DMS53 treated with DMSO at 0.1 percent for 48 hours (cell line): Measurements from ENCODE around the gene PACRG.
A peak's percentile ranks its signal among the peaks of the same experiment; 100 is the strongest.

ENCODE experiments used
- DNase-seq: peaks from one replicate; lab custom pipeline; 2025; ENCODE audit not compliant: unreplicated experiment; lab: John Stamatoyannopoulos, UW

Gene PACRG

DNA sequence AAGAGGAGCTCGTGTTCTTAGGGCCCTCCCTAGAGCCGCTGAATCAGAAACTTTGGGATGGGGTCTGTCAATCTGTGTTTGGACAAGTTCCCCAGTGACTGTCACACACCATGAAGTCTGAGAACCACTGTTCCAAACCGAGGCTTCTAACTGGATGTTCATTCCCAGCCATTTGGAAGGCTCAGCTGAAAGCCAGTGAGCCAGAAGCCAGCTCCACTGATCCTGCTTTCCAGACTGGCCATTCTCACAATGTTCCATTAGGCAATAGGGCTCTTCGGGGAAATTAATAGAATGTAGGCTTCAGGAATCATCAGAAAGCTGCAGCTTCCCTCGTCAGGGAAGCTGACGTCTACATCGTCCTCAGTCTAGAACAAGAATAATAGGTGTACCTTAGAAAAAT is 595.9 kb downstream of the PACRG start:
- no peak for DNase-seq

DNA sequence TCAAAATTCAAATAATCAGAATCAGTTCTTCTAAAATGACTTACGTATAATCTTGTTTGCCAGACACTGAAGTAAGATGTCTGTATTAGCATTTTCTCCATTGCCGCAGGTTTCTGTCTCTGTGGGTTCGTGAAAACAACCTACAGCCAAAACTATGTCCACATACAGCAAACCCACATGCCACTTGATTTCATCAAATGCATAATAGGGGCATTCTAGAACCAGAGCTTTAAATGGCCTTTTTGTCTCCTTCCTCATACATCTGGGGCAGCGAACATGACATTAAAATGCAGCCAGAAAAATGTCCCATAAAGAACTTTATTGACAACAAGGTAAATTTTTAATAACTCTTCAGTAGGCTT is 596.5 kb downstream of the PACRG start:
- DNase-seq: no peak

DNA sequence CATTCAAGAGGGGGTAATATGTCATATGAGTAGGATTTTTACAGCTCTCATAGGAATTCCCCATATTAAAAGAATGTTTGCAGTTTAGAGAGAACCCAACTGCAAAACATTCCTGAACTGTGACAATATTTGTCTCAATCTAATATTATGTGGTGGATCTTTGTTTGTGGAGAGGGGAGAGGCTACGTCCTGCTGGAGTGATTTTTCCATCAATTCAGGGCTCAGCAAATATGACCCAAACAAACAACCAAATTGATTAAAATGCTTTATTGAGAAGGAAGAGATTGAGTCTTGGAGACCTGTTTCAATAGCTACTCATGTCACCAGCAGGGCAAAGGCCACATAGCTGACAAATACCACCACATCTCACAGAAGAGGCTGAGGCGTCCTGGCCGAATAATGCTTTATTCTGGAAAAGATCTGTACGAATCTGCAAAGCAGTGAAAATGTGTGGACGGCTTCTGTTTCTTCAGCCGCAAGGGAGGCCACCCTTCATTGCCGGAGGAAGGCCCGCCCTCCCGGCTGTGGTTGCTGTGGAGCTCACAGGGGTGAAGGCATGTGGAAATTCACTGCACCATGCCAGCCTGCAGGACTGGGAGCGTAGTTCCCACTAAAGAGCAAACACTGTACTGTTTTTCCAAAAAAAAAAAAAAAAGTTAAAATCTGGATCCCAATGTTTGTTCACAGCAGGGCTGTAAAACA is 597.1 kb downstream of the PACRG start:
- DNase-seq: no peak

DNA sequence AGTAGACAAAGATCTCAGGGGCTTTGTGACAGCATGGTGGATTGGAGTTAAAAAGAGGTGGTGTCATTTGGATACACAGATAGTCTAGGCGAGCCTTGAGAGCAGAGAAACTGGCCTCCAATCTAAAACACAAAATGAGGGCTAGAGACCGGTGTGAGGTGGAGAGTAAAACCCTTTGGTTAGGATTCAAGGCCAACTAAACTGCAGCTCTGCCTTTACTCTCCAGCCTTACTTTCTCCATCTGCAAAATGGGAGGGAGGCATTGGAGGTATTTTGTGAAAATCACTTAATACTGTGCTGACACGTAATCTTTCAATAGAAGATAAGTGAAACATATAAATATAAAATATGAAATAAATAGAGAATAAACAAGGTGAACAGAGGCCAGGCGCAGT is 597.6 kb downstream of the PACRG start:
- DNase-seq: no peak

DNA sequence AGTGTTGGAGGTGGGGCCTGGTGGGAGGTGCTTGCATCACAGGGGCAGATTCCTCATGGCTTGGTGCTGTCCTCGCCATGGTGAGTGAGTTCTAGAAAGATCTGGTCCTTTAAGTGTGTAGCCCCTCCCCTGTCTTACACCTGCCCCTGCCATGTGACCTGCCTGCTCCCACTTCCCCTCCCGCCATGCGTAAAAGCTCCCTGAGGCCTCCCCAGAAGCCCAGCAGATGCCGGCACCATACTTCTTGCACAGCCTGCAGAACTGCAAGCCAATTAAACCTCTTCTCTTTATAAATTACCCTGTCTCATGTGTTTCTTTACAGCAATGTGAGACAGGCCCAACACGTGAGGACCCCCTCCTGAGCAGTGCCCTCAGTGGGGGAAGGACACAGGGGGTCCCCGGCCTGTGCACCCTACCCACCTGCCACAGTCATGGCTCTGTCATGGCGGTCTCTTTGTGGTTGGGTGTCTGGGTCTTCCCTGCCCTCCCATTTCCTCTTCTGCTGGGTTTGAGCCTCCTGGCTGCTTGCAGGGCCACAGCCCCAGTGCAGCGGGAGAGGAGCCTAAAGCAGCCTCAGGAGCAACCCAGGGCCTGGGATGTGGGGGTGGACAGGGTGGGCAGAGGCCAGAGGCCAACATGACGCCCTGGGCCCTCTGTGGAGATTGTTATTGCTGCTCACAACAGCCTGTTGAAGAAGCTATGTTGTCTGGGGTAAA is 599.5 kb downstream of the PACRG start:
- DNase-seq: no peak

DNA sequence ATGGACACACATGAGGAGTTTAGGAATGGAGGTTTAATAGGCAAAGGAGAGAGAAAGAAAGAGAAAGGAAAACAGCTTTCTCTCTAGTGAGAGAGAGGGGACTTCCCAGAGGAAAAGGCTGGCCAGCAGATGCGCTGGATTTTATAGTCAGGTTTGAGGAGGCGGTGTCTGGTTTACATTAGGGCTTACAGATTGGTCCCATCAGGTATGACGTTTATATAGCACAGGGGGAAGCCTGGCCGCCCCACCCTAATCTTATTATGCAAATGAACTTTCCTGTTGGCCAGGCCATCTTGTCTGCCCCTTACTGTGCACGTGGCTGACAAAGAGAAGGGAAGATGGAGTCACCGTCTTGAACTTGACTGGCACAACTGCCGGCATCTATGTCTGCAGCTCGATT is 600.1 kb downstream of the PACRG start:
- no peak for DNase-seq

DNA sequence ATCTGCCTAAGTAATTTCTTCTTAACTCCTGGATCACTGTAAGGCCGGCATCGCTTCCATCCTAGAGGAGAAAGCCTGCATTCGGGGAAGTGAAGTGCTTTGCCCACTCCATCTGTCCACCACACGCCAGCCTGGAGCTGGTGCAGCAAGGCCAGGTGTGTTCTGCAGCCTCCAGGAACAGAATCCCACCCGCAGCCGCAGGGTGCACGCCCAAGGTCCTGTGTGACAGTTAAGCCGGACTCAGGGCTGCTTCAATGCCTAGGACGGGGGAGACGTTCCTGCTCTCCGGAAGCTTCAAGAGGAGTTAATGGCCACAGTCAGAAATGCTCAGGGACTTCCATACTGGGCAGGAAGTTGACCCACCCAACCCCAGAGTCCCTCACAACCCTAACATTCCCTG is 600.6 kb downstream of the PACRG start:
- DNase-seq: no peak

DNA sequence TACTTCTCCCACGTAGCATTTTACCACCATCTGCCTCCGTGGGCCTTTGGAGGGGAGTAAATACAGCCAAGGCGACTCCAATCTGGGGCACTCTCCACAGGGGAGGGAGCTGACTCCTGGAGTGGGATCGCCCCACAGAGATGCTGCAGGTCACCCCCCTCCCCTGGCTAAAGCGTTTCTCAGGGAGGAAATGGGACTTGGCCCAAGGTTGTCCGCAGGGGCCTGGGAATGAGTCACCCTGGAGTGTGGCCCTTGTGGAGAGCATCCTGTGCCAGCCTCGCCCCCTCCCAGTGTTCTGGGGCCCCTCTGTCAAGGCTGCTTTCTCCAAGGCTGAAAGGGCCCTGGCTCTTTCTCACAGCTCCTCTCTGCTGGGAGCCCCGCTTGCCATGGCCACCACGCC is 602.2 kb downstream of the PACRG start:
- DNase-seq: no peak

DNA sequence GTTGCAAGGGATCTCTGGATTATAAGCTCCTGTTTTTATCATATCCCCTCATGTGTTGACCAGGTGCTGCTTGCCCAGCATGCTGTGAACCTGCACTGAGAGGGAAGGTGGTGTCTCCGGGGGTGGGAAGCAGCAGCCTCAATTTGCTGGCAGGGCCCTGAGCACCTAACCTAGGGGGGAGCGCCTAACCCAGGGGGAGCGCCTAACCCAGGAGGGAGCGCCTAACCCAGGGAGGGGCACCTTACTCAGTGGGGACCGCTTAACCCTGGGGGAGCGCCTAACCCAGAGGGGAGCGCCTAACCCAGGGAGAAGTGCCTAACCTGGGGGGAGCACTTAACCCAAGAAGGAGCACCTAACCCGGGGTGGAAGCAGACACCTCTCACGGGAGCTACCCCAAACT is 603.5 kb downstream of the PACRG start:
- DNase-seq: no peak

DNA sequence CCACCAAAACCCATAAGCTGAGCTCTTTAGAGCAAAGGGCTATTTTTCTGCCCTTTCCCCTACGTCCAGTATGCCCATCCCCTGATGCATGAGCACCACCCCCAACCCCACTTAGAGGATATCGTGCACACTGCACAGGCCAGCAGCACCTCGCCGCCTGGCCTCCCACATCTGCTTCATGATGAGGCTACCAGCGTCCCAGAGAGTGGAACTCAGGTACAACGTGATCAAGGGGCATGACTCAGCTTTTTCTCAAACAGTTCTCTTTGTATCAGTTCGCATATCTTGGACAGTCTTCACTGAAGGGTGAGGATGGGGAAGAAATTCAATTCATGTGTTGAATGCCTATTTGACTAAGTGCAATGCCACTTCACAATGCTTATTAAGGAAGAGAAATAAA is 604.8 kb downstream of the PACRG start:
- DNase-seq: no peak

DNA sequence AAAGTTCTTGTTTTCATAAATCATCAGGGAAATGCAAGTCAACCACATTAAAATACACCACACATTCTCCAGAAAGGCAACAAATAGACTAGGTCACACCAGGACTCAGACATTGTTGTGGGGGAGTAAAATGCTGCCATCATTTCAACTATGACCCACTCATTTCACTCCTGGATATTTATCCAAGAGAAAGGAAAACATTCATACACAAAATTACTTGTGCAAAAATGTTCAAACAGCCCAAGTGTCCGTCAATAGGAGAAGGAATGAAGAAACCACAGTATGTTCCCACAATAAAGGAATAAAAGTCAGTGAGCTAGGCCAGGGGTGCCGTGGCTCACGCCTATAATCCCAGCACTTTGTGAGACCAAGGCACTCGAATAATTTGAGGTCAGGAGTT is 605.3 kb downstream of the PACRG start:
- no peak for DNase-seq

DNA sequence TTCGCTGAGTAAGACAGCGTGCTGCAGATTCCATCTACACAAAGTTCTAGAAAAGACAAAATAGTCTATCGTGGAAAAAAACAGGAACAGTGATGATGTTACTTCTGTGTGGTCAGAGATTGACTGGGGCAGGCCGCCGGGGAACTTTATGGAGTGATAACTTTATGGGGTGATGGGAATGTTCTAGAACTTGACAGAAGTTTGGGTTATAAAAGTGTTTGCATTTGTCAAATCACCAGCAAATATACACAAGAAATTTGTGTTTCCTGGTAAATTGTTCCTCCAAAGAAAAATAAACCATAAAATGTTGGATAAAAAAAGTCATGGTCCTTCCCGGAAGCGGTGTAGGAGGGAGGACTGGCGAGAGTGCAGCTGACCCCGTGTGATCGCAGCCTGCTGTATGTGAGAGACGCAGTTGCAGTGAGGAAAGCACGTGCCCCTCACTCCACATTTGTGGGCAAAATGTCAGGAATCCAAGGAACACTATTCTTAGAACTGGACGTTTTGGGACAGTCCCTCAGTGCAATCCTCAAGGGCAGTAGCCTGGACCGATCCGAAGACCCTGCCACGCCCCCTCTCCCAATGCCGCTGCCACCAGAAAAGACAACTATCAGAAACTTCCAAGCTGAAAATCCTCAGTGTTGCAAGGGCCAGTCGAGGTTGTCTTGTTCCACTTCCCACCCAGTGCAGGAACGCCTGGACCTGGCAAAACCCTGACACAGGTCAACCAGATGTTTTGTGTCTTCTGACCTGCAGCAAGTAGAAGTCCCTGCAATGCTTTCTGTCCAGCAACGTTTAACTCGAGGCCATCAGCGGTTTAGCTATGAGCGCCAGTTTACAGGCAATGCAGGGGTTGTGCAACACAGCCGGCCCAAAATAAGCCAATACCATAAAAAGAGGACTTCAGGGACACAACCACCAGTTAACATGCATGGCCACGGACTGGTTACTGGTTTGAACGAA is 606.2 kb downstream of the PACRG start:
- no peak for DNase-seq

DNA sequence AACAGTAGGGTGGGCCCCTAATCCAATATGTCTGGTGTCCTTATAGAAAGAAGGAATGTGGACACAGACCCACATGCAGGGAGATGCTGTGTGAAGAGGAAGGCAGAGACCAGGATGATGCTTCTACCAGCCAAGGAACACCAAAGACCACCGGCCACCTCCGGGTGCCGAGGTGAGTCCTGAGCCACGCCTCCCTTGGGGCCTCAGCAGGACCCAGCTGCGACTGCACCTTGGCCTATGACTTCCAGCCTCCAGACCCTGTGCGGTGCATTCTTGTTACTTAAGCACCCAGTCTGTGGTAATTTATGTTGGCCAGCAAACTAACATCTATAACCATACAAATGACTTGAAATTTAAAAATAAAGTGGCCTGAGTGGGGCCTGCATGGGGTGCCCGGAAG is 607.3 kb downstream of the PACRG start:
- DNase-seq: no peak

DNA sequence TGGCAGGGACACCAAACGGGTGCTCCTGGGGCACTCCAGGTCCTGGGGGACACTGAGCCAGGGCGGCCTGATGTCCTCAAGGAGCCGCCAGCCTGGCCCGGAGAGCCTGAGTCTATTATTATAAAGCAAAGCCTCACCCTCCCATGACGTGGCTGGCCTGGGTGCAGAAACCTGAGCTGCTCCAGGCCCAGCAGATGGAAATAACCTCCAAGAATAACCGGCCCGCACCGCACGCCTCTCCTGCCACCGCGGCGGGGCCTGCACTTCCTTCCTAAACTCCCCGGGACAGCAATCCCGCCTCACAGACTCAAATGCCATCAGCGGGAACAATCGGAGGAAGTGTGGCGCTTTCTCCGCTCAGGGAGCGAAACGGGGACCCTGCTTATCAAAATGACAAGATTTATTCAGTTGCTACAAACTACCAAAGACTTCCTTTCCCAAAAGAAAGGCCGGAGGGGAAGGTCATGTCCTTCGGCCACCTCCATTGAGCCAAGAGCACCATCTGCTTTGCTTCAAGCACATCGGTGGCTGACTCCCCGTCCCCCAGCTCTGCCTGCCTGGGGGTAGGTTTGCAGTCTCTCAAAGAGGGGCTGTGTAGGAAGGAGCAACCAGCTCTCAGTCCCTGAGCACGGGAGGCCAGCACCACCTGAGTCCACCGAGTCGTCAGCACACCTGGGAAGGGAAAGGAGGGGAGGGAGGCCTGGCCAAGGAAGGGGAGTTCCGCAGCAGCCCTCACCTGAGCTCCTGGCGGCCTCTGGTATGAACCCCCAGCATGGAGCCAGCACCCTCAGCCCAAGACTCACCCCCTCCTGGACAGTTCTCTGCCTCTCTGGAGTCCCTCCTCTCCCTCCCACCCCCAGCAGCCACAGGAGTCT is 608.1 kb downstream of the PACRG start:
- DNase-seq: no peak

DNA sequence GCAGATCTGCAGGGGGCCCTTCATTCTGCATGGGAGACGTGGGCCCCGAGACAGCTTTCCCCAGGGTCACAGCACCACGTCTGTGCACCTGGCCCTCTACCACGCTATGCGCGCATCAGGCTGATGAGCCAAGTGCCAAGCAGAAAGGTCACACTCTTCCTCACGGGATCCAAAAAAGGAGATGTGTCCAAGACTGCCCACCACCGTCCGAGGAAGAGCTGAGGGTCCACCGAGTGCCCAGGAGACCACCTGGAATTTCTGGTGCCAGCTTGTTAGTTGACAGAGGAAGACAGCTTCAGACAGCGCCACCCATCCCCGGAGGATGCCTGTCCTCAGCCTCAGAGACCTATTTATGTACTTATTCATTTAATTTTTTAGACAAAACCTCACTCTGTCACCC is 609.2 kb downstream of the PACRG start:
- DNase-seq: no peak

DNA sequence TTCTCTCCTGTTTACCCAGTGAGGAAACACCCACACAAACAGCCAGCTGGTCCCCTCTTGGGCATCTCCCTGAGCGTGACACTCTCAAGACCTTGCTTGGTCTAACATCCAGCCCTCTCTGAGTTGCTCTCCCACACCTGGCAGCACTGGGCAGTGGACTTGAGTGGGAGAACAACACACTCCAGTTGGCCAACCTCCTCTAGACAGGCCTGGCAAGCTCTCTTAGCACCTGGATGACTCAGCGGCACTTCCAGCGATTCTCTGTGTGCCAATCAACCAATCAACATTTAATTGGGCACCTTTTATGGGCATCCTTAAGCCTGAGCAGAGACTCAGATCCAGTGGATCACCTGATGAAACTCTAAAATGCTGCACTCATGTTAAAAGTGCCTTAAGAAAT is 610.2 kb downstream of the PACRG start:
- DNase-seq: peak; percentile 97

DNA sequence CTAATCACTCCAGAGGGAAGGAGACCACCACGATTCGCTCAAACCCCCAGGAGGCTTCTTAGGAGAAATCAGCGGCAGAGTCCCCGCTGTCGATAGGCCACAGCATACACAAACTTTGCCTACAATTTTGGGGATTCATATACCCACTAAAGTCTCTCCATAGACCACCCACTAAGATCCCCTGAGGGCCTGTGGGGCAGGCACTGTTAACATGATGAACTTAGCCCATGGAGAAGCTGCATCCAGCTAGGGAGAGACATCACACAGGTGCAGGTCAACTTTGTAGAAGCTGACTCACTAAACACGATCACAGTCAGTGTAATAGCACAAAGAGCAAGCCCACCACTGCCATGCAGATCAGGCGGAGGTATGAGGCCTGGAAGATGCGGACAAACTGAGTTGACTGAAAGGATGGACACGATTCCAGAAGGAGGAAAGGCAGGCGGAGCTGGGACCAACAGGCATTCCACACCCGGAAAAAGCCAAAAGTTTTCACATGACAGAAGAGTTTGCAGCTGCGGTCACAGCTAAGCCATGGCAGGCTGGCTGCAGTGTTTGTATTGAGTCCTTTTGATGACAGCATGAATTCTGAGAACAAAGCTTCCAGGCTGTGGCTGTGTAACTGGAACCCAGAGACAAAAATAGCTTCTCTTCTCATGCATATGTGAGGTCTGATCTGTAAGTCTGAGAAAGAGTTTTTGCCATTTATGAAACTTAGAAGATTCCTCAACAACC is 611.1 kb downstream of the PACRG start:
- DNase-seq: peak; percentile 82

DNA sequence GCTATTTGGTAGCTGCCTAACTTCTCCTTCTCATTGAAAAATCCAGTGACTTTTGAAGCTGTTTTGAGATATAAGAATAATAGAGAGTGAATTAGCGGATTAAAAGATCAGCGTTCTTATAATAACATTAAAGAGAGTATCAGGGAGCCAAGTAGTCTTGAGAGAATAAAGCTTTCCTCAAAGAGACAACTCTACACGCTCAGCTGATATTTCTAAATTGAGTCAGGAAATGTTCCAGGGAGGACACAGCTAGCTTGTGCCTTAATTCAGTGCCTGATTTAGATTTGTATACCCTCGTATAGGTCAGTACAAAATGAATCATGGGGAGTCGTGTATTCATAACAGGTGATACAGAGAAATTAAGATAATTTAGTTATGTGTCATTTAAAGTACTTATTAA is 611.7 kb downstream of the PACRG start:
- no peak for DNase-seq

DNA sequence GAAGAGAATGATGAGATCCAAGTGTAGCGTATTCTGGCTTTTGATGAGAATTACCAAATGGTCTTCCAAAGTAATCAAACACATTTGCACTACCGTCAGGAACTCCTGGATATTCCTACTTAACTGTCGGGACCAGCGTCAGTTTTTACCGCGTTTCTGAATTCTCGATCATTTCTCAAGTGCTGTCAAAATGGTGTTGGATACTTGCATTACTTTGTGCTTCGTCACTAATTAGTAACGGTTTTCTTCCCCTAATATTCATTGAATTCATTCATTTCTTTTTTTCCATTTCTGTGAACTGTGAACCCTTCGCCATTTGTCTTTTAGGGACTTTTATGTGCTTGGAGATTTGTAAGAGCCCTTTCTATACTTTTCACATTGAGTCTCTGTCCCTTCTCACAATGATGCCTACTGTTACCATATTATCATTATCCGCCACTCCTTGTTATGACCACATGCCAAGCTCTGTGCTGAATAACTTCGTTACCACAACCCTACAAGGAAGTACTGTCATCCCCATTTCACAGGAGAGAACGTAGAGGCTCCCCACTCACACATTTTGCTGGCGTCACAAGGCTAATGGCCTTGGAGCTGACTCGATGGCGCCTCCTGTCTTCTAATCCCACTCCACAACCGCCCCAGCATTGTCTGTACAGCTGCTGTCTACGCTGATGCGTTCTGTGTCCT is 612.6 kb downstream of the PACRG start:
- no peak for DNase-seq
